ENCODE measurements around the gene CCDC71.

Gene CCDC71

DNA sequence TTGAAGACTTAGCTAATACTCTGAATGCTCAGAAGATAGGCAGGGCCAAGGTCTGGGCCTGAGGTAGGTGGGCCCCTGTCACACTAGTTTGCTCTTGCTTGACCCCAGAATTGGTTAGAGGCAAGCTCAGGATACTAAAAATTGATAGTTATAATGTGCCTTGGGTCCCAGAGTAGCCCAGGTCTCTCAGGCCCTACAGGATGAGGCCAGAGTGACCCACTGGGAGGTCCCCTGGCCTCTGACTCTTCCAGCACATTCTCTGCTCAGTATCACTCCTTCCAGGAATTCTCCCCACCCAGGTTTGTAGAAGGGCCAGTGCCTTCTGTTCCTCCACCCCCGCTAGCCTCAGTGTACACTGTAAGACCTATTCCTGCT lies 4.6 kb upstream of the CCDC71 start:
- DNase-seq (ENCODE audit: low read depth) = no peak

DNA sequence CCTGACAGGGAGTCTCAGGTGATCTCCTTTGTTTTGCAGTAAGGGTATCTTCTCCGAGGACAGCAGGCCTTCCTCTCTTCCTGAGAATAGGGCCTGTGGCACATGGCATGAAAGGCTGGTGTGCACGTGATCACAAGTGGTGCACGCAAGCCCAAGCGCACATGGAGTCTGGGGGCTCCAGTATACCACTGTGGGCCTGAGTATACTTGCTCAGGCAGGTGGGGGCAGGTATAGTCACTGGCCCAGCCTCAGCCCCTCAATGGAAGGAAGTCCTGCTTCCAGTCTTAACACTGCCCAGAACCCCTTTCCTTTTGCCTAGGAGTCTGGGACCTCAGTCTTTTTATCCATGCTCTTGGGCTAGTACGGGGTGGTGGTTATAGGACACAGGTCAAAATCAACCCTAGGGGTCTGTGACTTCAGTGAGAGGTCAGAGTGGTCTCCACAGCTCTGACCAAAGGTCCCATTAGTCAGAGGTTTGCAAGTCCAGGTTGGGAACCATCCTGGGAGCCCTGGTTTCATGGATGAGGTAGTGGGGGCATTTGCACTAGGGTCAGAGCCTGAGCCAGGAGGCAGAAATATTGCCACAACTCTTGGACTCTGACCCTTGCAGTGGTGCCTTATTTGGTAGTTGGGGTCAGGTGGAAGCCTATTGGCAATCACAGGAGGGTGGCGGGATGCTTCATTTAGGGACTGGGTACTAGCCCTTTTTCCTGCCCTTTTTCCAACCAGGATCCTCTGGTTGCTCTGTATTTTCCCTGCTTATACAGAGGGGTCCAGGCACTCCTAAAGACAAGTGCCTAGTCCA lies 823 bp upstream of the CCDC71 start:
- DNase-seq (ENCODE audit: low read depth) = no peak

DNA sequence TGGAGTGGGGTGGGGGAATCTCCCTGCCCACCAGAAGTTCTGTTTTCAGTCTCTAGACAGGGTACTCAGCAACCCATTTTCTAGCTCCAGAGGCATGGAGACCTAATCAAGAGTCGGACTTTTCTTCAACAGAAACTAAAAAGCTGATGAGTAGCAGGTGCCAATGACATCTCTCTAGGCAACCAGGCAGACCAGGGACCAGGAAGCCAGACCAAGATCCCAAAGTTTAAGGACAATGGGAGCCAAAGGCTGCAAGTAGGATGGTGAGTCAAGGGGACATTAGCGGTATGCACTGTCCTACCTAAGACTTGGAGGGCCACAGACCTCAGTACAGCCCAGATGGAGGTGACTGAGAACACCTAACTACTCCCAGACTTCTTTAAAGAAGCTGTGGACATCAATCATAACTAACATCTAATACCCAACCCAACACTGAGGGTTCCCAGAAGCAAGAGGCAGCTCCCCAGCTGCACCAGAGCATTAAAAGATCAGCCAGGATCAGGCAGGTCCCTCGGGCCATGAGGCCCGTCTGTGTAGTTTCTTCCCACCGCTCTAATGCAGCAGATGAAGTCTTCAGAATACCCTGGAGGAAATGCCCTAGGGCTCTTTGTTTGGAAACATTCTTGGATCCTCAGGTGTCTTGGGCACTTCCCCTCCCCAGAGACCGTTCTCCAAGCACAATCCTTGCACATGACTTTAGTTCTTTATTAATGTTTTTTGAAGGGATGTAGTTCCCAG lies 979 bp downstream of the CCDC71 start:
- DNase-seq (ENCODE audit: low read depth) = no peak

DNA sequence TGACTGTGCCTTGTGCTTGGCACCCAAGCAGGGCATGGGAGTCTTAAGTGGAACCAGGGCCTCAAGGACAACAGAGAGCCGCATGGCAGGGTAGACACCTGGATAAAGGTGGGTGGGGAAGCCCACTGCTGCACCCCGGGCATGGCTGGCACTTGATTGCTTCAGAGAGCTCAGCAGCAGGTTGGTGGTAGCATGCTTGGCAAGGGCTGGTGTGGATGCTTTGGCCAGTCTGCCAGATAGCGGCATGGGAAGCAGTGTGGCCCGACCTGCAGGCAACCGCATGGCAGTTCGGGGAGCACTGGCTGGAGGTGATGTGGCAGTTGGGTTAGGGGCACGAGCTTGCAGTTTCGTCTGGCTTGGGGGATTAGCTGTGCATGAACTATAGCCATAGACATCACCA lies 2.5 kb downstream of the CCDC71 start:
- DNase-seq (ENCODE audit: low read depth) = no peak

DNA sequence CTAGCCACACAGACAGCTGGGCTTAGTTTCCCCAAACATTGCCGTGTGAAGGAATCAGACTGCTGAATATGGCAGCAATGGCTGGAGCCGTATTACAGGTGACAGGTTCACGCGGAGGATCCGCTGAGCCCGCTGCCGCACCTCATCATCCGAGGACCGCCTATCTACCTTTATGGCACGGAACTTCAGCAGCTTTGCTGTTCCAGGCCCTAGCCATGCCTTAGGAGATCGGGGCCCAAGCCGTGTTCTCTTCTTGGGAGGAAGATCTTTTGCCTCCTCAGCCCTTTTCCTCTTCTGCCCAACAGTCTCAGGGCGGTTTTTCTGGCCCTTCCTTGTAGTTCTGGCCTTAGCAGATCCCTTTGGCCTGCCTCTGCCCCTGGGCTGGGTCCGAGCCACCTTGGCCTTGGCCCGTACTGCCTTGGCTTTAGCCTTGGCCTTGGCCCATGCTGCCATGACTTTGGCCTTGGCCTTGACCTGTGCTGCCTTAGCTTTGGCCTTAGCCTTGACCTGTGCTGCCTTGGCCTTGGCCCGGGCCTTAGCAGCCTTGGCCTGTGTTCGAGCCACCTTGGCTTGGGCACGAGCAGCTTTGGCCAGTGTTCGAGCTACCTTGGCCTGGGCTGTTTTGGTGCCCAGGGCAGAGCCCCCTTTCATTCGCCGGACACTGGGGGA lies 3.2 kb downstream of the CCDC71 start:
- no peak for DNase-seq (ENCODE audit: low read depth)

DNA sequence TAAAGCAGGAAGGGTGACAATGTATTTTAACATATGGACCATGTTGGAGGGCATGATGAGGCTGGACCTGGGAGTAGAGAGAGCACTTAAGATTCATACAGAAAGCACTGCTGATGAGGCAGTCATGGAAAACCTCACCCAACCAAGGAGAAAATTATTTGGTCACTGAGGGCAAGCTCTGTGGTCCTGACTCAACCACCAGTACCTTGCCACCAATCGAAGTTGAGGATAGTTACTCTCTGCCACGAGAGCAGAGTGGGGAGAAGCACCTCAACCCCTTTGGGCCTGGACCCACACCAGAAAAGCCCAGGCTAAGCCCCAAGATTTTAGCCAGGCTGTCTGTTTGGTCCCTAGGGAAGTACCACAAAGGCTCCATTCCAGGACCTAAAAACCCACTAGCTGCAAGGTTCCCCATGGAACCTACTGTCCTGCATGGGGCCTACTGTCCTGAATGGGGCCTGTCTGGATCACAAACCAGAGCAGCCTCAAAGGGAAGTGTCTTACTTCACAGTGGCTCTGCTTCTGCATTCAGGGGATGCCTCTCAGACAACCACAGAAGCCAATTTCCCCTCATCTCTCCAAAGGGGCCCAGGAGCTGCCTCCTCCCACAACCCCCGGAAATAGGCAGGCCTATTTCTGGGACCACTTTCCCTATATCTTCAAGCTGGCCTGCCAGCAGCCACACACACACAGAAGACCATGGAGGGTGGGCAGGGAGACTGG lies 4.2 kb downstream of the CCDC71 start:
- no peak for DNase-seq (ENCODE audit: low read depth)

DNA sequence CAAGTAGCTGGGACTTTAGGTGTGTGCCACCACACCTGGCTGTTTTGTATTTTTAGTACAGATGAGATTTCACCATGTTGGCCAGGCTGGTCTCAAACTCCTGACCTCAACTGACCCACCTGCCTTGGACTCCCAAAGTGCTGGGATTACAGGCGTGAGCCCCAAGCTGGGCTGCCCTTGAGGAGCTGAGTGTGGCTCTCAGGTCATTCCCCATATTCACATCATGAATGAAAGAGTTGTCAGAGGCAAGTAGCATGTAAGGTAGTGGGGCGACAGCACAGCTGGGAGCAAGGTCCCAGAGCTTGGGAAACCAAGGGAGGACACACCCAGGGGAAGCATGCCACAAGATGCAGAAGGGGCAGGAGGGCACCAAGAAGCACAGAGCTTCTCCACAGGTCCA lies 4.9 kb downstream of the CCDC71 start:
- no peak for DNase-seq (ENCODE audit: low read depth)

DNA sequence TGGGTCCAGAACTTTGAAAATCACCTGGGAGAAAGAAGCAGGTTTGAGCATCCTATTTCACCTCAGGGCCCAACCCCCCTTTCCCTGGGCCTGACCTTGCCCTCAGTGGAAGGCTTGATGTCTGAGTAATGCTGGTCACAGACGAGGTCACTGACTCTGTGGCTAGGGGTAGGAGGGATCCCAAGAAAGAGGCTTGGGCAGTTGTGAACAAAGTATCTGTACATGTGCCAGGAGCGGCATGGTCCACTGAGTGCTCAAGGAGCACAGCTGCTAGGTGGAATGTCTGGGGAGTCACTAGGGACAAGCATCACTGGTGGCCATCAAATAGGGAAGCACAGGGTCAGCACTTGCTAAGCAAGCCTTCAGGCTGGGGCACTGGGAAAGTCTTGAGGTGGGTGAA lies 7.3 kb downstream of the CCDC71 start:
- no peak for DNase-seq (ENCODE audit: low read depth)

DNA sequence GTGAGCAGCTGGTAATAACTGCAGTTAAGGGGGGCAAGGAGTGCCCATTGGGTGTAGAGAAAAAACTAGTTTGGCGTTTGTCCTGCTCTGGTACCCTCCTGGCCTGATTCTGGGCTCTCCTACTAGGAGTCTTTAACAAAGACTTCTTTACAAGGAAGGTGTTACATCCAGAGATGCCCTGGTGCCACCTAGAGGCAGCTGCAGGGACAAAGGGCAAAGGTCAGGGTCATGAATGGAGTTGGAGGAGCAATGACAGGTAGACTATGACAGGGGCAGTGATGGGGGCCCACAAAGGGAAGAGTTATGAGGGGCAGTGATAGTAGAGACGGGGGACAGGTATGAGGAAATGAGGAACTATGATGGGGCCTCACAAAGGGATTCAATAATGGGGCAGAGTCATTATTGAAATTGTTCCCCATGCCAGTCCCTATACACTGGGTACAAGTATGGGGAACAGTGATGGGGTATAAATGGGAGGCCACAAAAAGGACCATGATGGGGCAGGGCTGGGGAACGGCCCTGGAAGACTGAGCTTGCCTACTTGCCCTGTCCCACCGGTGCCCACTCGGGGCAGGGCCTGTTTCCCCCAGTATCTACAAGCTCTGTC lies 7.9 kb downstream of the CCDC71 start:
- peak; percentile 54 for DNase-seq (ENCODE audit: low read depth)

DNA sequence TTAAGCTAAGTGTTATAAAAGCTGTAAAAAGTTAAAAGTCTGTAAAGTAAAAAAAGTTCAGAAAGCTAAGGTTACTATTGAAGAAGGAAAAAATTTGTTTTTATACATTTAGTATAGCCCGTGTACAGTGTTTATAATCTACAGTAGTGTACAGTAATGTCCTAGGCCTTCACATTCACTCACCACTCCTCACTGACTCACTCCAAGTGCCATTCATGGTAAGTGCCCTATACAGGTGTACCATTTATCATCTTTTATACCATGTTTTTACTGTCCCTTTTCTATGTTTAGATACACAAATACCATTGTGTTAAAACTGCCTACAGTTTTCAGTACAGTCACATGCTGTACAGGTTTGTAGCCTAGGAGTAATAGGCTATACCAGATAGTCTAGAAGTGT lies 8.8 kb downstream of the CCDC71 start:
- DNase-seq (ENCODE audit: low read depth) = no peak

DNA sequence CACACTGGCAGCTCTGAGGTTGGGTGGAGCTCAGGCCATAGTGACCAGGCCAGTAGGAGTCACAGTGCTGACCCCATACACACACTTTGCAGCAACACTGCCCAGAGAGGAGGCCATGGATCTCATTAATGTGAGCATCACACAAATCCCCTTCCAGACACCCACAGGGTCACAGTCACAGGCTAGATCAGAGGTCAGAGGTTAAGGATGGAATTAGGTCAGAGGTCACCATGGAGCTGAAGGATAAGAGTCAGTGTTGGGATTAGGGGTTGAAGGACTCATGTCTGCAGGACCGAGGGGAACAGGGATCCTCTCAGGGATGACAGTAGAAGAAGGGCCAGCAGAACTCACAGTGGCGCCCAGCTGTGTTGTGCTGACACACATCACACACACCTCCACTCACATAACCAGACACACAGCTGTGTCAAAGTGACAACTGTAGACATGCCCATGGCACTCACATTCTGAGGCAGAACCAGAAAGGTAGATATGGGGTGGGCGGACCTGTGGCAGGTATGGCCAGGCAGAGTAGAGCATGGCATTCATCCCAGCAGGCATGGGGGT lies 12.7 kb downstream of the CCDC71 start:
- no peak for DNase-seq (ENCODE audit: low read depth)

DNA sequence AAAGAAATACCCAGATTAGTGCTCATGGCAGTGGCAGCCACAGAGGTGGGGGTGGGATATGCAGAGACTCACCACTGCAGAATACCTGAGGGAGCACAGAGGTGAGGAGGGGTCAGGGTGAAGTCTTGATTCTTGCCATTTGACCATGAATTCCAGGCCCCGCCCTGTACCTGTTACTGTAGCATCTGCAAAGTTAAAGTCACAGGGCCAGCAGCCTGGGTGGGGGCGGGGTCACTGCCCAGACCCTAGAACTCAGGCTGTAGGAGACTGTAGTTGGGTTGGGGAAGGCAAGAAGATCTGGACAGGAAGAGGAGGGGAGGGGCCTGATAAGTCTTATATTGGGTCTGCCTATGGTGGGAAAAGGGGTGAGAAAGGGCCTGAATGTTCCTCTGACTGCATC lies 14.5 kb downstream of the CCDC71 start:
- DNase-seq (ENCODE audit: low read depth) = no peak

DNA sequence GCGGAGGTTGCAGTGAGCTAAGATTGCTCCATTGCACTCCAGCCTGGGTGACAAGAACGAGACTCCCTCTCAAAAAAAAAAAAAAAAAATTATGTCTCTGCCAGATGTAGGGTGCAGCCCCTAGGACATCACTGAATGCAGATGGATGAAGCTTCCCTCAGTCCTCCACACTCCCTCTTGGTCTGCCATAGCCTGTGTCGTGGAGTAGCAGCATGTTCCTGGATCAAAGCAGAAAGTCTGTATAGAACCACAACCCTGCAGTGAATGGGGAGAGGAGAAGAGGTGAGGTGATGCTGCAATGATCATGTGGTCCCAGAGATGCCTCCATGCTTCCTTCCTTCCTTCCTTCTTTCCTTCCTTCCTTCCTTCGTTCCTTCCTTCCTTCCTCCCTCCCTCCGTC lies 18.0 kb downstream of the CCDC71 start:
- no peak for DNase-seq (ENCODE audit: low read depth)

DNA sequence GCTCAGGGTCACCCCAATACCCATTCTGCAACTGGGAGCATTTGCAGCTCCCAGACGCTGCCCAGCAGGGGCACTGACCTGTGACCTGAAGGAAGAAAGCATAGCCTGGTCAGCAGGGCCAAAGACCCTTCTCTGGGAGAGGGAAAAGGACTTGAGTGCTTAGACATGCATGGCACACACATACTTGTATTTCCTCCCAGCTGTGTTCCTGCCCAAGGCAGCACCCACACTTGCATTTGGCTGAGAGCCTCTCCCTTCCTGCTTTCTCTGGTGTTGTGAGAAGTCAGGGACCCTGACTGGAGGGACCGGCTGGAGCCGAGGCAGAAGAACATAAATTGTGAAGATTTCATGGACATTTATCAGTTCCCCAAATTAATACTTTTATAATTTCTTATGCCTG lies 26.1 kb downstream of the CCDC71 start:
- DNase-seq (ENCODE audit: low read depth) = no peak

DNA sequence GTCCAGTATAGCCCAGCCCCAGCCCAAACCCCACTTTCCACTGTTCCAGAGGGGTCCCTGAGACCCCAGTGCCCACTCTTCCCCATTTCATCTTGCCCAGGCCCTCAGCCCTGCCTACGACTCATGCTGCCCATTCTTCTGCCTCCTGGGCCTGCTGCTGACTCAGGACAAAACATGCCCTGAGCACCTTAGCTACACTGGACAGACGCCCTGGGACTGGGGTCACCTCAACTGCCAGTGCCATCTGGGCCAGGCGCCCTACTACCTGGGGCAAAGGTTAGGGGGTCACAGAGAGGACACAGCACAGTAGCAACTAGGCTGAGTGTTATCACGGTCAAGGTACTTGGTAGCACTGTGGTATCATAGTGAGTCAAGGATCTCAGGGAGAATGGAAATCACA lies 30.6 kb downstream of the CCDC71 start:
- DNase-seq (ENCODE audit: low read depth) = no peak

DNA sequence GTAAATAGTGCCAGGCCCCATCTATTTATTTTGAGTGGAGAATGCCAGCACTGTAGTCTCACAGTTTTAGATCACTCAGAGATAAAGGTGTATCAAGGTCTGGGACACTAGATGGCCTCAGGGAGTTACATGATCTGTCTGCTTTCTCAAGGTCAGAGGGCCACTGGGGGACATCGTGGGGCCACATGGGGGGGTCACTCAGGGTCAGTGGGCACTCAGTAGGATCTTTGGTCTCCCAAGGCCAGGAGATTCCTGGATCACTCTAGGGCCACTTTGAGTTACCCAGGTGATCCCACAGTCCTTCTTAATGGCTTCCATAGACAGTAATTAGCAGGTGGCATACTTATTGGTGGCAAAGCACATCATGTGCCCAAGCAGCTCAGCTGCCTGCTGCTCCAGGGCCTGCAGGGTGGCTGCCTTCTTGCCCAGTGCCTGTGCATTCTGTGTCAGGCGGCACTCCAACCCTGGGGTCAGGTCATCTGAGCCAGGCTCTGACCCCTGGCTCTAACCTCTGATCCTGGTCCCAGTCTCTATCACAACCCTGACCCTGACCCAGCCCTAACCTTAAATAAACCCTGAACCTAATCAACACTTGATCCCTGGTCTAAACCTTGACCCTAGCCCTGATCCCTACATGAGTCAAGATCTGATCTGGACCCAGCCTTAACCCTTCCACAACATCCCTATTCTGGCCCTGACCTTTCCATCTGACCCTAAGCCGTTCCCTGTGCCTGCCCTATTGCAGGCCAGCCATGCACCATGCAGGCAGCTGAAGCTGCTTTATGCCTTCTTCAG lies 31.5 kb downstream of the CCDC71 start:
- DNase-seq (ENCODE audit: low read depth) = no peak

DNA sequence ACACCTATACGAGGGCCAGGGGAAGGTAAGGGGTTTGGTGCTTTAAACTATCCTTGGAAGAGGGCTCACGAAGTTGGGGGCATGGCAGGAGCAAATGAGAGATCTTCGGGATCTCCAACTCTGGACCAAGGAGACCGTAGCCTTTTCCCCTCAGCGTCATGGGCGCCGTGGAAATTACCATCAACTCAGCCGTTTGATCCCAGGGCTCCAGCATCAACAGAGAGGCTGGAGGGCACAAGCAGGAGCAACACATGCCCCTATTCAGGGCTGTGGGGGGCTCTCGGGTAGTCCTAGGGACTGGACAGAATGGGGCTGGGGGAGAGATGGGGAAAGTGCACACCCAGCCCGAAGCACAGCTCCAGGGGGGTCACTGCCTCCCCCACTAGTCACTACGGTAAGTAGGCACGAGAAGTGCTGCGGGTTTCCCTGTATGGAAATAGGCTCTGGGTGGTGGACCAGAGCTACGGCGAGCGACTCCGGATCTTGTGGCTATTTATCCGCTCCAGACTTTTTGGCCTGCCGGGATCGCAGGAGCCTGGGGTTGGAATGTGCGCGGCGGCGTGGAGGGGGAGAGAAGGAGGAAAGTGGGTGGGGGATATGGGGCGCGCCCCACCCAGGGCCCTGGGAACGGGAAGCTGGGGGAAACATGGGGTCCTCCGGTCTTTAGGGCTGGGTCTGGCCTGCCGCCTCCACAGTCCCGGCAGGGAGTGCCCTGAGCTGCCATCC lies 32.7 kb downstream of the CCDC71 start:
- DNase-seq (ENCODE audit: low read depth) = no peak

DNA sequence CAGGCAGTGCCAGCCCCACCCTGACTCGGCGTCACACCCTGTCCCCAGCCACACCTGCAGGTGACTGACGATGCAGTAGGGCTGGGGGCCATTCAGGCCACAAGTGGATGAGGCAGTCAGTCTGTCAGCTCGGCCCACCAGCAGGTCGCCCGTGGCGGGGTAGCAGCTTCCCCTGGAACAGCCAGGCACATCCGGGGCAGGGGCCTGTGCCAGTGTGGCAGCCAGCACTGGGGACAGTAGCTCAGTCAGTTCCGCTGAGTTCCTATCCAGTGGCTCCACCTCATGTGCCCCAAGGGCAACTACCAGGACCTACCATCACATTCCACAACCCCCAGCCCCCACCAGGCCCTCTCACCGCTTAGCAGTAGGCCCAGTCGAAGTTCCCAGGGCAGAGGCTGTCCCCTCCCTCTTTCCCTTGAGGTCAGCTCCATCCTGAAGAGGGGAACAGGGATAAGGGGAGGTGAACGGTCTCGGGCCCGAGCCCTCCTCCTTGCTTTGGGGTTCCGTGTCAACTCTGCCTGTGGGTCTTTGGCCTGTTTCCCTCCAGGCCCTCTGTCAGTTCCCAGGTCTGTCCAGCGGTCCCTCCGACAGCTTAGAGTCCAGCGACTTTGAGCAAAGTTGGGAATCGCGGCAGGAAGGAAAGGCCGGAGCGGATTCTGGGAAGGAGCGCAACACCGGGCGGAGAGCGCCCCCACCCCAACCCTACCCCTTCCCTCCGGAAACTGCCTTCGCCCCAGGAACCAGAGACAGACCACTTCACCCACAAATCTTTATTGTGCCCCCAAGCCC lies 33.5 kb downstream of the CCDC71 start, which contains the start of gene LAMB2:
TSS of gene LAMB2 (minus strand) at position 614 of the 789 bp plus-strand sequence. CDS start at position 431, 183 bp downstream.
- no peak for DNase-seq (ENCODE audit: low read depth)

DNA sequence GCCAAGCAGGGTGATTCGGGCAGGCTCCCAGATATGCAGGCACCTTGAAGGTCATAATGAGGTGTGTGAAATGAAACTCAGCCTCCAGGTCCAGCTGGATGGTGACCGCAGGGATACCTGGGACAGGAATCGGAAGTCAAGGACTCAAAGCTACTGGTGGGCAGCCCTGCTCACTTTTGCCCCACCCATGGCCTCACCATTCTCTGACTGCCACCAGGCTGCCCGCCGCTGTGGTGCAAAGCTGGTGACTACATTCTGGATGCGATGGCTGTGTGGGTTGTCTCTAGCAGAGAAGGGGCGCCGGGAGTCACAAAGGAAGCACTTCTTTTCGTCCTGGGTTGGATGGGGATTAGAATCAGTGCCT lies 34.1 kb downstream of the CCDC71 start:
- DNase-seq (ENCODE audit: low read depth) = no peak

Data from stimulated activated CD4-positive, alpha-beta T cell treated with anti-CD3 and anti-CD28 coated beads, Interleukin-2, amount 100 ng/mL, for 4 hours (primary cell).